Ecto neural progenitor cell (in vitro differentiated cells): ENCODE results near the gene PTGER4.
"Not testable (repeated sequence)": the region's sequence is repeated elsewhere in the genome, so short reads cannot be mapped to it uniquely, and the experiment has no call there.

ENCODE experiments used
- DNase-seq: peaks from one replicate; pipeline ENCODE4 v3.0.0-alpha.2; 2018; ENCODE audit warnings: low spot score

The PTGER4 gene

GRCh38 chr5:40689438-40689837 is 9.7 kb downstream of the PTGER4 start:
- no peak for DNase-seq

GRCh38 chr5:40690267-40690666 is 10.6 kb downstream of the PTGER4 start:
- DNase-seq: no peak

GRCh38 chr5:40691894-40692293 is 12.2 kb downstream of the PTGER4 start:
- DNase-seq: no peak

GRCh38 chr5:40694433-40694832 is 14.7 kb downstream of the PTGER4 start:
- no peak for DNase-seq

GRCh38 chr5:40700116-40700782 is 20.5 kb downstream of the PTGER4 start:
- DNase-seq: no peak

GRCh38 chr5:40702027-40702426 is 22.3 kb downstream of the PTGER4 start:
- DNase-seq: not testable (repeated sequence)

- DNase-seq: not testable (repeated sequence)
These were observed 25.8 kb downstream of the PTGER4 start for GRCh38 chr5:40705484-40705883.

- not testable (repeated sequence) for DNase-seq
These were observed 30.9 kb downstream of the PTGER4 start for GRCh38 chr5:40710575-40710974.

- no peak for DNase-seq
These were observed 34.3 kb downstream of the PTGER4 start for GRCh38 chr5:40714001-40714400.

GRCh38 chr5:40716000-40716399 is 36.3 kb downstream of the PTGER4 start:
- DNase-seq: no peak

GRCh38 chr5:40716590-40716989 is 36.9 kb downstream of the PTGER4 start:
- no peak for DNase-seq

GRCh38 chr5:40717281-40717680 is 37.6 kb downstream of the PTGER4 start:
- no peak for DNase-seq

GRCh38 chr5:40720069-40720468 is 40.4 kb downstream of the PTGER4 start:
- DNase-seq: no peak

GRCh38 chr5:40722497-40722911 is 42.8 kb downstream of the PTGER4 start:
- DNase-seq: not testable (repeated sequence)

GRCh38 chr5:40733434-40733833 is 53.7 kb downstream of the PTGER4 start:
- DNase-seq: no peak

GRCh38 chr5:40733879-40734563 is 54.3 kb downstream of the PTGER4 start:
- no peak for DNase-seq

- no peak for DNase-seq
These were observed 55.3 kb downstream of the PTGER4 start for GRCh38 chr5:40734986-40735385.

GRCh38 chr5:40735609-40736008 is 55.9 kb downstream of the PTGER4 start:
- no peak for DNase-seq

- no peak for DNase-seq
These were observed 56.6 kb downstream of the PTGER4 start for GRCh38 chr5:40736103-40736875.

- no peak for DNase-seq
These were observed 58.8 kb downstream of the PTGER4 start for GRCh38 chr5:40738502-40738901.
